Measurements from ENCODE around the gene OPCML. TPM values are rescaled to one million over a fixed set of nuclear protein-coding genes. Genes with fewer than 3 reads are reported as not detected.

Gene OPCML
- total and polyA plus RNA-seq, 2 experiments from 2014 or later, result 1.2 to 4.4 TPM

DNA sequence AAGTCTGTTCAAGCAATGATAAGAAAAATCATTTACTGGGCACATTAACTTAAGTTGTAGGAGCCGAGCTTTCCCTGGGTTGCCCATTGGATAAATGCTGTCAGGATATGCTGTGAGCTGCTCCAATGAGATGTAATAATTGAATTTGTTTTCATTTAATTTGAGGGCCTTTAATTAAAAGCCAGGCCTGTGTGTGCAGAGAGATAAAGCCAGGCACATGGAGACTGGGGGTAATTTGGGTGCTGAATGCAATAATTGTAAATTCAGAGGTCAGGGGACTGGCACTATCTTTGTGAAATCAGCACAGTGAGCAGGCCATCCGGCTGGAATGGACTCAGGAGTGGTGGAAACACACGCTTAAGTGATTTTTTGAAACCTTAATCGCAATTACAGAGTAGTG is 125.8 kb downstream of the OPCML start:
- H3K9me2 ChIP-seq (ENCODE audit: insufficient read depth), result no peaks in the 10 kb centered on the region; the same call in 1 of the 2 replicates
- 0 out of 2 replicates have a peak, but pooled peaks cover 6% of the 10 kb centered on the region for H3K4me1 ChIP-seq (ENCODE audit: insufficient read depth)
- no peaks in the 10 kb centered on the region for H3F3A ChIP-seq (replicated peaks; ENCODE audit: low read depth)
- Mint-ChIP-seq H3K4me3 (no peak overlapping the region), H3K27me3 (ENCODE audit: insufficient read depth, low read depth, poor library complexity) (peaks cover 6% of the 10 kb centered on the region), H3K36me3 (ENCODE audit: low read depth) (peaks cover 7% of the 10 kb centered on the region; the same call in 2 of the 3 replicates), H3K27ac (no peak overlapping the region), H3K9me3 (no peaks in the 10 kb centered on the region; the same call in 2 of the 3 replicates), H3K4me1 (peaks cover 6% of the 10 kb centered on the region; the same call in 1 of the 3 replicates)
- no peaks in the 10 kb centered on the region for H3K79me2 ChIP-seq (replicated peaks; ENCODE audit: insufficient read depth)
- no peak overlapping the region for H3K4me3 ChIP-seq
- TF ChIP-seq, protein P1, sequence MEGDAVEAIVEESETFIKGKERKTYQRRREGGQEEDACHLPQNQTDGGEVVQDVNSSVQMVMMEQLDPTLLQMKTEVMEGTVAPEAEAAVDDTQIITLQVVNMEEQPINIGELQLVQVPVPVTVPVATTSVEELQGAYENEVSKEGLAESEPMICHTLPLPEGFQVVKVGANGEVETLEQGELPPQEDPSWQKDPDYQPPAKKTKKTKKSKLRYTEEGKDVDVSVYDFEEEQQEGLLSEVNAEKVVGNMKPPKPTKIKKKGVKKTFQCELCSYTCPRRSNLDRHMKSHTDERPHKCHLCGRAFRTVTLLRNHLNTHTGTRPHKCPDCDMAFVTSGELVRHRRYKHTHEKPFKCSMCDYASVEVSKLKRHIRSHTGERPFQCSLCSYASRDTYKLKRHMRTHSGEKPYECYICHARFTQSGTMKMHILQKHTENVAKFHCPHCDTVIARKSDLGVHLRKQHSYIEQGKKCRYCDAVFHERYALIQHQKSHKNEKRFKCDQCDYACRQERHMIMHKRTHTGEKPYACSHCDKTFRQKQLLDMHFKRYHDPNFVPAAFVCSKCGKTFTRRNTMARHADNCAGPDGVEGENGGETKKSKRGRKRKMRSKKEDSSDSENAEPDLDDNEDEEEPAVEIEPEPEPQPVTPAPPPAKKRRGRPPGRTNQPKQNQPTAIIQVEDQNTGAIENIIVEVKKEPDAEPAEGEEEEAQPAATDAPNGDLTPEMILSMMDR (conservative IDR thresholded peaks at IDR 0.05; ENCODE audit: low read depth in 2 of 2), result no peak
- no peak for TF ChIP-seq NANOG (IDR thresholded peaks at IDR 0.05; ENCODE audit: borderline replicate concordance)
- no peak for TF ChIP-seq EZH2phosphoT487 (IDR thresholded peaks at IDR 0.05; ENCODE audit: unreplicated experiment)
- TF ChIP-seq, protein P2, sequence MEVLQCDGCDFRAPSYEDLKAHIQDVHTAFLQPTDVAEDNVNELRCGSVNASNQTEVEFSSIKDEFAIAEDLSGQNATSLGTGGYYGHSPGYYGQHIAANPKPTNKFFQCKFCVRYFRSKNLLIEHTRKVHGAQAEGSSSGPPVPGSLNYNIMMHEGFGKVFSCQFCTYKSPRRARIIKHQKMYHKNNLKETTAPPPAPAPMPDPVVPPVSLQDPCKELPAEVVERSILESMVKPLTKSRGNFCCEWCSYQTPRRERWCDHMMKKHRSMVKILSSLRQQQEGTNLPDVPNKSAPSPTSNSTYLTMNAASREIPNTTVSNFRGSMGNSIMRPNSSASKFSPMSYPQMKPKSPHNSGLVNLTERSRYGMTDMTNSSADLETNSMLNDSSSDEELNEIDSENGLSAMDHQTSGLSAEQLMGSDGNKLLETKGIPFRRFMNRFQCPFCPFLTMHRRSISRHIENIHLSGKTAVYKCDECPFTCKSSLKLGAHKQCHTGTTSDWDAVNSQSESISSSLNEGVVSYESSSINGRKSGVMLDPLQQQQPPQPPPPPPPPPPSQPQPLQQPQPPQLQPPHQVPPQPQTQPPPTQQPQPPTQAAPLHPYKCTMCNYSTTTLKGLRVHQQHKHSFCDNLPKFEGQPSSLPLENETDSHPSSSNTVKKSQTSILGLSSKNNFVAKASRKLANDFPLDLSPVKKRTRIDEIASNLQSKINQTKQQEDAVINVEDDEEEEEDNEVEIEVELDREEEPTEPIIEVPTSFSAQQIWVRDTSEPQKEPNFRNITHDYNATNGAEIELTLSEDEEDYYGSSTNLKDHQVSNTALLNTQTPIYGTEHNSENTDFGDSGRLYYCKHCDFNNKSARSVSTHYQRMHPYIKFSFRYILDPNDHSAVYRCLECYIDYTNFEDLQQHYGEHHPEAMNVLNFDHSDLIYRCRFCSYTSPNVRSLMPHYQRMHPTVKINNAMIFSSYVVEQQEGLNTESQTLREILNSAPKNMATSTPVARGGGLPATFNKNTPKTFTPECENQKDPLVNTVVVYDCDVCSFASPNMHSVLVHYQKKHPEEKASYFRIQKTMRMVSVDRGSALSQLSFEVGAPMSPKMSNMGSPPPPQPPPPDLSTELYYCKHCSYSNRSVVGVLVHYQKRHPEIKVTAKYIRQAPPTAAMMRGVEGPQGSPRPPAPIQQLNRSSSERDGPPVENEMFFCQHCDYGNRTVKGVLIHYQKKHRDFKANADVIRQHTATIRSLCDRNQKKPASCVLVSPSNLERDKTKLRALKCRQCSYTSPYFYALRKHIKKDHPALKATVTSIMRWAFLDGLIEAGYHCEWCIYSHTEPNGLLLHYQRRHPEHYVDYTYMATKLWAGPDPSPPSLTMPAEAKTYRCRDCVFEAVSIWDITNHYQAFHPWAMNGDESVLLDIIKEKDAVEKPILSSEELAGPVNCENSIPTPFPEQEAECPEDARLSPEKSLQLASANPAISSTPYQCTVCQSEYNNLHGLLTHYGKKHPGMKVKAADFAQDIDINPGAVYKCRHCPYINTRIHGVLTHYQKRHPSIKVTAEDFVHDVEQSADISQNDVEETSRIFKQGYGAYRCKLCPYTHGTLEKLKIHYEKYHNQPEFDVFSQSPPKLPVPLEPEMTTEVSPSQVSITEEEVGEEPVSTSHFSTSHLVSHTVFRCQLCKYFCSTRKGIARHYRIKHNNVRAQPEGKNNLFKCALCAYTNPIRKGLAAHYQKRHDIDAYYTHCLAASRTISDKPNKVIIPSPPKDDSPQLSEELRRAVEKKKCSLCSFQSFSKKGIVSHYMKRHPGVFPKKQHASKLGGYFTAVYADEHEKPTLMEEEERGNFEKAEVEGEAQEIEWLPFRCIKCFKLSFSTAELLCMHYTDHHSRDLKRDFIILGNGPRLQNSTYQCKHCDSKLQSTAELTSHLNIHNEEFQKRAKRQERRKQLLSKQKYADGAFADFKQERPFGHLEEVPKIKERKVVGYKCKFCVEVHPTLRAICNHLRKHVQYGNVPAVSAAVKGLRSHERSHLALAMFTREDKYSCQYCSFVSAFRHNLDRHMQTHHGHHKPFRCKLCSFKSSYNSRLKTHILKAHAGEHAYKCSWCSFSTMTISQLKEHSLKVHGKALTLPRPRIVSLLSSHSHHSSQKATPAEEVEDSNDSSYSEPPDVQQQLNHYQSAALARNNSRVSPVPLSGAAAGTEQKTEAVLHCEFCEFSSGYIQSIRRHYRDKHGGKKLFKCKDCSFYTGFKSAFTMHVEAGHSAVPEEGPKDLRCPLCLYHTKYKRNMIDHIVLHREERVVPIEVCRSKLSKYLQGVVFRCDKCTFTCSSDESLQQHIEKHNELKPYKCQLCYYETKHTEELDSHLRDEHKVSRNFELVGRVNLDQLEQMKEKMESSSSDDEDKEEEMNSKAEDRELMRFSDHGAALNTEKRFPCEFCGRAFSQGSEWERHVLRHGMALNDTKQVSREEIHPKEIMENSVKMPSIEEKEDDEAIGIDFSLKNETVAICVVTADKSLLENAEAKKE (CRISPR knock-in tag; IDR thresholded peaks at IDR 0.05), result no peak
- TF ChIP-seq JUNB (IDR thresholded peaks at IDR 0.05; ENCODE audit: unreplicated experiment), result no peak
- no peak for TF ChIP-seq STAT1 (IDR thresholded peaks at IDR 0.05; ENCODE audit: unreplicated experiment)
- TF ChIP-seq, protein P3, sequence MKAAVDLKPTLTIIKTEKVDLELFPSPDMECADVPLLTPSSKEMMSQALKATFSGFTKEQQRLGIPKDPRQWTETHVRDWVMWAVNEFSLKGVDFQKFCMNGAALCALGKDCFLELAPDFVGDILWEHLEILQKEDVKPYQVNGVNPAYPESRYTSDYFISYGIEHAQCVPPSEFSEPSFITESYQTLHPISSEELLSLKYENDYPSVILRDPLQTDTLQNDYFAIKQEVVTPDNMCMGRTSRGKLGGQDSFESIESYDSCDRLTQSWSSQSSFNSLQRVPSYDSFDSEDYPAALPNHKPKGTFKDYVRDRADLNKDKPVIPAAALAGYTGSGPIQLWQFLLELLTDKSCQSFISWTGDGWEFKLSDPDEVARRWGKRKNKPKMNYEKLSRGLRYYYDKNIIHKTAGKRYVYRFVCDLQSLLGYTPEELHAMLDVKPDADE (IDR thresholded peaks at IDR 0.05), result no peak
- no peak for TF ChIP-seq POLR2AphosphoS5 (IDR thresholded peaks at IDR 0.05; ENCODE audit: low read depth)
- TF ChIP-seq ZNF331 (CRISPR knock-in tag; IDR thresholded peaks at IDR 0.05; ENCODE audit: low read depth), result no peak
- no peak for TF ChIP-seq CREB1 (CRISPR knock-in tag; IDR thresholded peaks at IDR 0.05; ENCODE audit: low read depth)
- TF ChIP-seq, protein P4, sequence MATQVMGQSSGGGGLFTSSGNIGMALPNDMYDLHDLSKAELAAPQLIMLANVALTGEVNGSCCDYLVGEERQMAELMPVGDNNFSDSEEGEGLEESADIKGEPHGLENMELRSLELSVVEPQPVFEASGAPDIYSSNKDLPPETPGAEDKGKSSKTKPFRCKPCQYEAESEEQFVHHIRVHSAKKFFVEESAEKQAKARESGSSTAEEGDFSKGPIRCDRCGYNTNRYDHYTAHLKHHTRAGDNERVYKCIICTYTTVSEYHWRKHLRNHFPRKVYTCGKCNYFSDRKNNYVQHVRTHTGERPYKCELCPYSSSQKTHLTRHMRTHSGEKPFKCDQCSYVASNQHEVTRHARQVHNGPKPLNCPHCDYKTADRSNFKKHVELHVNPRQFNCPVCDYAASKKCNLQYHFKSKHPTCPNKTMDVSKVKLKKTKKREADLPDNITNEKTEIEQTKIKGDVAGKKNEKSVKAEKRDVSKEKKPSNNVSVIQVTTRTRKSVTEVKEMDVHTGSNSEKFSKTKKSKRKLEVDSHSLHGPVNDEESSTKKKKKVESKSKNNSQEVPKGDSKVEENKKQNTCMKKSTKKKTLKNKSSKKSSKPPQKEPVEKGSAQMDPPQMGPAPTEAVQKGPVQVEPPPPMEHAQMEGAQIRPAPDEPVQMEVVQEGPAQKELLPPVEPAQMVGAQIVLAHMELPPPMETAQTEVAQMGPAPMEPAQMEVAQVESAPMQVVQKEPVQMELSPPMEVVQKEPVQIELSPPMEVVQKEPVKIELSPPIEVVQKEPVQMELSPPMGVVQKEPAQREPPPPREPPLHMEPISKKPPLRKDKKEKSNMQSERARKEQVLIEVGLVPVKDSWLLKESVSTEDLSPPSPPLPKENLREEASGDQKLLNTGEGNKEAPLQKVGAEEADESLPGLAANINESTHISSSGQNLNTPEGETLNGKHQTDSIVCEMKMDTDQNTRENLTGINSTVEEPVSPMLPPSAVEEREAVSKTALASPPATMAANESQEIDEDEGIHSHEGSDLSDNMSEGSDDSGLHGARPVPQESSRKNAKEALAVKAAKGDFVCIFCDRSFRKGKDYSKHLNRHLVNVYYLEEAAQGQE (IDR thresholded peaks at IDR 0.05; ENCODE audit: unreplicated experiment), result no peak
- H3K27ac ChIP-seq (ENCODE audit: low read depth), result no peak overlapping the region
- no peak overlapping the region for H3K4me2 ChIP-seq
- DNase-seq (ENCODE audit: low spot score) (no peak), ATAC-seq (no peak)
- no peak overlapping the region for H2AFZ ChIP-seq
- no peaks in the 10 kb centered on the region for H4K20me1 ChIP-seq (replicated peaks; ENCODE audit: insufficient read depth)
- no peaks in the 10 kb centered on the region for H3K36me3 ChIP-seq (ENCODE audit: insufficient read depth)
- no peaks in the 10 kb centered on the region for H3K27me3 ChIP-seq (ENCODE audit: insufficient read depth)

Data from GM23338 (cell line).